Measurements from ENCODE around the gene AZIN2.

Gene AZIN2

DNA sequence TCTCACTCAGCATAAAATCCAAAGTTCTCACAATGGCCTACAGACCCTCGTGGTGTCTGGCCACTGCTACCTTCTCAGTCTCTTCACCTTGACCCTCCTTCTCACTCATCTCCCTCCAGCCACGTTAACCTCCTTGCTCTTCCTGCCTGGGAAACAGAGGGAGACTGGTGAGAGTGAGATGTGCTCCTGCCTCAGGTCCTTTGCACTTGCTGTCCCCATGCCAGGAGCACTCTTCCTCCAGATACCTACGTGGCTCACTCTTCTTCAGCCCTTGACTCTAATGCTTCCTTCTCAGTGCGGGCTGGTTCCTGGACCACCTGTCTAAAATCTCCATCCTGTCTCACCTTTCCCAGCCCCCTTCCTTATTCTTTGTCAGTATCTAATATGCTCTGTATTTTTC lies 76.2 kb downstream of the AZIN2 start:
- no peak for DNase-seq

DNA sequence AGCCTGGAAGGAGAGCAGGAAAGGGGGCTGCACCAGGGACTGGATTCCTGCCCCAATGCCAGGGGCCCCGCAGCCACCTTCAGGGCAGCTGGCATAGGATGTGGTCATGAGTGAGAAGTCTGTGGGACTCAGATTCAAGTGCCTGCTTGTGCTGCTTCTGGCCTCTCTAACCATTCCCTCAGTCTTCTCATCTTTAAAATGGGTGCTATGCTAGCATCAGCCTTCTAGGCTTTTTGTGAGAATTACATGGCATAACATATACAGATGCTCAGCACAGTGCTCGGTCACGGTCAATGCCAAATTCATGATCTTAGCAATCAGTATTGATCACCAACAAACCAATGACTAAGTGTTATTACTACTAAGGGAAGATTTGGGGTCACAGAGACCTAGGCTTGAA lies 77.4 kb downstream of the AZIN2 start:
- DNase-seq, result no peak

DNA sequence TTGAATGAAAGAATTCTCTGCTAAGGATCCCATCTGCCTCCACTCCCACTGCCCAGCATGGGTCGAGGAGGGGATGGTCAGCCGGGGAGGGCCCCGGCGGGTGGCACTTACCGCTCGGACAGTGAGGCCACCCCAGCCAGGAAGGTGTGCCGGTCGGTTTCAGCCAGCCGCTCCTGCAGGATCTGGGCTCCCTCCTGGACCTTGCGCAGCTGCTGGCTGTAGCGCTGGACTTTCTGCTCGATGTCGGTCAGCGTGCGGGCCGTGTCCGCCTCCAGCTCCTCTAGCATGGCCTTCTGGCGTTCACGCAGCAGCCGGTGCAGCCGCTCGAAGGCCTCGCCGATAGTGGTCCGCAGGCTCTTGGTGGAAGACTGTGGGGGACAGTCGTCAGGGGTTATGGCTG lies 78.6 kb downstream of the AZIN2 start:
- no peak for DNase-seq

DNA sequence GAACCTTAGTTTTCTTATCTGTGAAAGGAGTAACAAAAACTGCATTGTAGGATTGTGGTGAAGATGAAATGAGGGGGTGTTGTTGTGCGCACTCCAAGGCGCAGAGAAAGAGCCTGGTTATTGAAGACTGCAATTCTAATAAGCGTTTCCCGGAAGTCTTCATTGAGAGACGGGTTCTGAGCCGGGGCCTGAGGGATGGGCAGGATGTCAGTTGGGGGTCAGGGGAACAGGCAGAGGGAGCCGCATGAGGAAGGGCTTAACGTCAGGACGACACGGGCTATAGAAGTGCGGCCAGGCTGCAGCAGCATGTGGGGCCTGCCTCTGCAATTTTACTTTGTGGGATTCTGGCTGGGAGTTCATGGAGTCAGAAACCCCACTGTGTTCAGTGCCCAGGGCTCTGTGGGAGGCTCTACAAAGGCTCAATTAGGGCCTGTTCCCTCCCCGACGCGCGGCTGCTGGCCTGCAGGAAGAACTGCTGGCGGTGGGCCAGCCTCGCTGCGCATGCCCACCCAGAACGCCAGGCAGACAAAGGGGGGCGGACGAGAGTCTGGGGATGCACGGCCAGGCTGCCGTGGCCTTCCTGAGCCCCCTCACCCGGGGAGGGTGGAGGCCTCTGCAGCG lies 80.2 kb downstream of the AZIN2 start:
- DNase-seq, result no peak

DNA sequence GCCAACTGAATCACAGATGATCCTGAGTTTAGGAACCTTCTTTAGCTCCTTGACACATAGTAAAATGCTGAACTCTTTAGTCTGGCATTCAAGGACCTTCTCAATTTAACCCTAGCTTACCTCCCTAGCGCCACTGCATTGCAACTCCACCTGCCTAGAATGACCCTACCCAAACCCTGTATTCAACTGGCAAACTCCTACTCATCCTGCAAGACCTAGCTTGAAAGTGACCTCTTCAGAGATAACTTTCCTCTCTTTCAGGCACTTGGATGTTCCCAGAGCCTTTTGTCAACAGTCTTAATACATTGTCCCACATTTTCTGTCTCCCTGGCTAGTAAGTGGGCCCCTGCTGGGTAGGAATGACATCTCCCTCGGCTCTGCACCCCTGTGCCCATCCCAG lies 81.2 kb downstream of the AZIN2 start:
- DNase-seq, result no peak

DNA sequence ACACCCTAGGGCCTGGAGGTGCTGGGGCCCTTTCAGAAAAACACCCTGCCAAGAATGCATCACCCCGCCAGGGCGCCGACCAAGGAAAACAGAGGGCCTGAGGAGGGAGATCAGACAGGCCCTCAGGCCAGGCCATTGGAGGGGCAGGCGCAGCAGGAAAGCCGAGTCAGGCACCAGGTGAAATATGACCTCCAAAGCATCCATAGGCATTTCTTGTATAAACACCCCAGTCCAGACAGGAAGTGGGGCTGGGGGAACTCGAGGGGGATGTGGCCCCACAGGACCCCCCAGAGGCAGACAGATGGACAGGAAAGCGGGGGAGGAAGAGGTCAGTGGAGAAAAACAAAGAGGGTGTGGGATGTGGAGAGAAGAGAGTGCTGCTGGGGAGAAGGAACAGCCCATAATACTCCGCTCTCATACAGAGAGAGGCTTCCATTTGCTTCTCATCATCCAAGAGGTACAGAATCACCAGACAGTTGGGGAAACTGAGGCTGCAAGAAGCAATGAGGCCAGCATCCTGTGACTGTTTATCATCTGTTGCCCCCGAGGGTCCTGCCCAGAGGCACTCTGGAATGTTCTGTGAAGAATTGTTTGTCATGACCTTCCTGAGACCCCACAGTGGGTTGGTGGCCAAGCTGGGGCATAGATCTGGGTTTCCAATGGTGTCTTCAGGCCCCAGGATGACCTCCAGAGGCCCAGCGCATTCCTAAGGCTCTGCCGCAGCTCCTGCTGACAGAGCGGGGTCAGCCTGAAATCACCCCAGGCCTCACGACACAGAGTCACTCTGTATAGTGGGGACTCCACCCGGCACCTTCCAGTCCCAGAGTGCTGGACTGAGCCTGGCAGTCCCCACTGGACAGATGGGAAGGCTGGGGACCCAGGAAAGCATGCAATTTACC lies 82.9 kb downstream of the AZIN2 start:
- no peak for DNase-seq

DNA sequence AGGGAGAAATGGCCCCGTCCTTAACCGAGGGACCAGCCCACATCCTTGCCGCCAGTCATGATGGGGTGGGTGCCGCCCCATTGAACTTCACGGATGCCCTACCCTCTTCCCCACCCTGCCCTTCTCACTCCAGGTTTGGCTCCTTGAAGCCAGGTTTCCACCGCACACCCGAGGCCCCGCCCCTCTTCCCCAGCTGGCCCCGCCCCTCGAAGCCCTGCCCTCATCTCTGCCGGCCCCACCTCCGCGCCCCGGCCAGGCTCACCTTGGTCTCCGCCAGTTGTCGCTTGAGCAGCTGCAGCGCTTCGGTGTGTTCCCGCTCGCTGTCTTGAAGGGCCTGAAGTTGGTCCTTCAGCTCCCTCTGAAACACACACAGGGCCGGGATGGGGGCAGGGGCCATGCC lies 84.3 kb downstream of the AZIN2 start:
- no peak for DNase-seq

DNA sequence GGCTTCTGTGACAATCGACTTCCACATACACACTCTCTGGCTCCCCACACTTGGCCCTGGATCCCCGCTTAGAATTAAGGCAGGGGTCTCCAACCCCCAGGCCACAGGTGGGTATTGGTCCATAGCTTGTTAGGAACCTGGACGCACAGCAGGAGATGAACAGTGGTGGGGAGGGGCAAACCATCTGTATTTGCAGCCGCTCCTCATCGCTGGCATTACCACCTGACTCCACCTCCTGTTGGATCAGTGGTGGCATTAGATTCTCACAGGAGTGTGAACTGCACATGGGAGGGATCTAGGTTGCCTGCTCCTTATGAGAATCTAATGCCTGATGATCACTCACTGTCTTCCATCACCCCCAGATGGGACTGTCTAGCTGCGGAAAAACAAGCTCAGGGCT lies 84.9 kb downstream of the AZIN2 start:
- DNase-seq, result no peak

DNA sequence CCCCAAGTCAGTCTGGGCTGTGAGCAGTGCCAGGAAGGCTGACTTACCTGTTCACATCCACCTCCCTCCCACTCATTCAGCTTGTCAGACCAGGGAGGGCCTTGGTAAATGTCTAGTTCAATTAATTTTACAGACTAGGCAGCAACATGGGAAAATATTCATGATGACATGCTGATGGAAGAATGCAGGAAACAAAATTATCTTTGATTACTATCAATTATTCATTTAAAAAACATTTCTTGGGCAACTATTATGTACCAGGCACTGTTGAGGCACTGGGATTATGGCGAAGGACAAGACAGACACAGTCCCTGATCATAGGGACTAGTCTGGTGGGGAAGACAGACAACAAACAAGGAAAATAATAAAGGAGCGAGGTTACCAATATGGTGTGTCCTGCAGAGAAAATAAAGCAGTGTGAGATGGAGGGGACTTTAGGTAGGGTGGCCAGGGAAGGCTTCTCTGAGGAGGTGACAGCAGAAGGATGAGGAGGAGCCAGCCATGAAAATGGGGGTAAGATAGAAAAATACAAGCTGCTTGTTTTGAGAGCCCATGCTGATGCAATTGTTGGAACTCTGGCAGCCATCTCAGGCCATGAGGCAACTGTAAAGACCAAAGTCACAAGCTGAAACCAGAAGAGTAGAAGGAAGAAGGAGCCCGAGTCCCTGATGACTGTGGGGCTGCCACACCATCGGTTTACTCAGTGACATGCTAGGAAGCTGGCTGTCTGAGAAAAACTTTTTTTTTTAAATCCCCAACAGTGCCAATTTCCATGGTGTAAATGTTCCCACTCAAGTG lies 86.9 kb downstream of the AZIN2 start:
- no peak for DNase-seq

DNA sequence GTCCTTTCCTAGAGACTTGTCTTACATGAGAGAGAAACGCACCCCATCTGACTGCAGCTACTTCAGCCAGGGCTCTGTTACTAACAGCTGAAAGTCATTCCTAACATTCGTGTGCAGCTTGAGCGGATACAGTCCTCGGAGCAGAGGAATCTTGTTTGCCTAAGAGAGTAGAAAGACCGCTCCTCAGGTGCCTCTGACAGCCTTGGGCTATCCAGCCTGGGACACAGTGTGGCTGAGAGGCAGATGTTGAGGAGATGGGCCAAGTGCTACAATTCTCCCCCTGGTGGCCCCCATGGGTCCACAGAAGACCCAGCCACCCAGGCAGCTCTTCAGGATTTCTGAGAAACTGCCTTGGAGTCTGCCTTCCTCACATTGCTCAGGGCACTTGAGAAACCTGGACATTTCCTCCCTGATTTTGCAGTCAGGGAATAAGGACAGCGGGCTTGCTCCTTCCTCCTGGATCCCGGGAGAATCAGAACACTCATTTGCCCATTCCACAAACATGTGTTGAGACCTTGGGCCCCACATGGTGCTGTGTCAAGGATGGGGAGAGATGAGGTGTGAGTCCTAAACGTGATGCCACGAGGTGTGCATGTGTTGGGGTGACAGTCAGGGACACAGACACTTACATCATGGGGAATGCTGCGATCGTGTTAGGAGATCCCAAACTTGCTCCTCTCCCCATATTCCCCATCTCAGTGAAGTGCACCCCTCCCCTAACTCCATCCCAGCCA lies 87.8 kb downstream of the AZIN2 start:
- DNase-seq, result no peak

DNA sequence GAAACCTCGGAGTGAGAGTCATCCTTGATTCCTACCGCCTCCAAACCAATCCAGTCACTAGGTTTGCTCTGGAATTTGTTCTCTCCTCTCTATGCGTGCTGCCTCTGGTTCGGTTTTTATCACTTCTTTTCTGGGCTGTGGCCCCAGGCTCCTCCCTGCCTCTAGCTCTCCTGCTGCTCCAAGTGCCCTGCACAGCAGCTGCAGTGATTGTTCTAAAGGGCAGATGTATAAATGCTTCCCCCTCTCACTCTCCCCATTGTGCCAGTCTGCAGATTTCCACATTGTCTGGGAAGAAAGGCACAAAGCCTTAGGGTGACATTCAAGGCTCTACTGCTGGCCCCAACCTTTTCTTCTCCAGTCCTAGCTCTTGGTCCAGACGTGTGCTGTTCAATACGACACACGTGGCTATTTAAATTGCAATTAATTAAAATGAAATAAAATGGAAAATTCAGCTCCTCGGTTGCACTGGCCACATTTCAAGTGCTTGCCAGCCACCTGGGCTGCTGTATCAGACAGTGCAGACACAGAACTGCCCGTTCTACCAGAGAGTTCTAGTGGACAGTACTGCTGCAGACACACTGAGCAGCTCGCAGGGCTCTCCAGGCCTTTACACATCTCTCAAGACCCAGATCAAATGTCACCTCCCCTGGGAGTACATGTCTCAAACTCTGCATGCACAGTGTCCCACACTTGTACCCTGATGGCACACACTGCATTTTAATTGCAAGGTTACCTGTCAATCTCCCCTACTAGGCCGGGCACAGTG lies 88.5 kb downstream of the AZIN2 start:
- peak; percentile 39 for DNase-seq
